IgD-negative memory B cell (primary cell): ENCODE data around the gene GPR155. TPM values are rescaled to one million over a fixed set of nuclear protein-coding genes. Genes with fewer than 3 reads are reported as not detected.

Source experiments
- H3K27ac Mint-ChIP-seq, 3 donors: one replicate each; pipeline ENCODE4 v1.8.0; 2020 to 2022; ENCODE audit warnings: mild to moderate bottlenecking in 3 of 3, mixed read lengths in 3 of 3, moderate library complexity in 1 of 3
- H3K27me3 Mint-ChIP-seq: one replicate; pipeline ENCODE4 v1.8.0; 2021; ENCODE audit warnings: mixed read lengths
- H3K36me3 Mint-ChIP-seq: one replicate; pipeline ENCODE4 v1.8.0; 2020; ENCODE audit warnings: mild to moderate bottlenecking, mixed read lengths
- H3K4me1 Mint-ChIP-seq, 3 donors: one replicate each; pipeline ENCODE4 v1.8.0; 2020 to 2022; ENCODE audit warnings: mixed read lengths in 3 of 3, mild to moderate bottlenecking in 1 of 3
- H3K4me3 Mint-ChIP-seq, 4 donors: one replicate each; pipeline ENCODE4 v1.8.0; 2020 to 2022; ENCODE audit warnings: mild to moderate bottlenecking in 4 of 4, mixed read lengths in 4 of 4, moderate library complexity in 3 of 4
- H3K9me3 Mint-ChIP-seq, 3 donors: one replicate each; pipeline ENCODE4 v1.8.0; 2020 to 2021; ENCODE audit warnings: mixed read lengths in 3 of 3, mild to moderate bottlenecking in 1 of 3
- polyA plus RNA-seq: library from polyadenylated mRNA; unstranded; fragments of 300-500 nt; fragmentation: Illumina TruSeq; gene quantifications from one replicate; pipeline ENCODE4 v1.2.3, GENCODE V29; 2021

GPR155 gene
- polyA plus RNA-seq, 1 donor from 2014 or later, result 1.6 TPM

GRCh38 chr2:174385201-174385600, 101.6 kb downstream of the GPR155 start:
- H3K9me3 Mint-ChIP-seq, result peaks cover 0 to 2% (median 0%) of the 10 kb centered on the region in 3 donors
- no peak overlapping the region for H3K27ac Mint-ChIP-seq
- no peaks in the 10 kb centered on the region for H3K27me3 Mint-ChIP-seq
- H3K36me3 Mint-ChIP-seq, result peaks cover 8% of the 10 kb centered on the region
- no peak overlapping the region for H3K4me3 Mint-ChIP-seq
- peaks cover 10 to 22% (median 14%) of the 10 kb centered on the region in 3 donors for H3K4me1 Mint-ChIP-seq

- Mint-ChIP-seq H3K4me1 (peaks cover 8 to 18% (median 13%) of the 10 kb centered on the region in 3 donors), H3K27me3 (no peaks in the 10 kb centered on the region), H3K4me3 (peak overlapping the region in 2 of 4 donors; percentile 40 to 49), H3K9me3 (peaks cover 0 to 2% (median 0%) of the 10 kb centered on the region in 3 donors), H3K36me3 (peaks cover 8% of the 10 kb centered on the region), H3K27ac (peak overlapping the region in 1 of 3 donors; percentile 46)
Observed at GRCh38 chr2:174383796-174384195, 103.0 kb downstream of the GPR155 start.

Other genes with a start within 250 kb of the GPR155 start
- gene OLA1, start 238.5 kb downstream of the GPR155 start, polyA plus RNA-seq, result 59.7 TPM
- gene SP9, start 152.1 kb downstream of the GPR155 start, polyA plus RNA-seq, result not detected
- 8.1 TPM for gene SCRN3, start 91.3 kb downstream of the GPR155 start, polyA plus RNA-seq
- gene WIPF1, start 110.8 kb upstream of the GPR155 start, polyA plus RNA-seq, result 120 TPM